ENCODE measurements around the gene CNTNAP5. TPM values are rescaled to one million over a fixed set of nuclear protein-coding genes. Genes with fewer than 3 reads are reported as not detected.

Gene CNTNAP5
- total and polyA plus RNA-seq, 12 donors, result 0.04 TPM; not detected in 11

- no peak overlapping the region for H3K4me3 ChIP-seq
- no peaks in the 10 kb centered on the region for H3K27me3 ChIP-seq
- H3K4me1 ChIP-seq, result peaks cover 0 to 7% (median 0%) of the 10 kb centered on the region in 9 donors
- intact Hi-C loops (cut with DNase I), result no loop called here
- H3K27ac ChIP-seq, result no peak overlapping the region
- no peaks in the 10 kb centered on the region for H3K36me3 ChIP-seq
- no peak for ATAC-seq
- 92 to 97% methylated on average over 1 of the region's 1 CpG for WGBS, 2 donors
- H3K9me3 ChIP-seq, result no peaks in the 10 kb centered on the region
- no peak for TF ChIP-seq CTCF (IDR thresholded peaks at IDR 0.05)
- DNase-seq, result no peak
These were observed 161.7 kb downstream of the CNTNAP5 start for GRCh38 chr2:124186801-124187200.

DNA sequence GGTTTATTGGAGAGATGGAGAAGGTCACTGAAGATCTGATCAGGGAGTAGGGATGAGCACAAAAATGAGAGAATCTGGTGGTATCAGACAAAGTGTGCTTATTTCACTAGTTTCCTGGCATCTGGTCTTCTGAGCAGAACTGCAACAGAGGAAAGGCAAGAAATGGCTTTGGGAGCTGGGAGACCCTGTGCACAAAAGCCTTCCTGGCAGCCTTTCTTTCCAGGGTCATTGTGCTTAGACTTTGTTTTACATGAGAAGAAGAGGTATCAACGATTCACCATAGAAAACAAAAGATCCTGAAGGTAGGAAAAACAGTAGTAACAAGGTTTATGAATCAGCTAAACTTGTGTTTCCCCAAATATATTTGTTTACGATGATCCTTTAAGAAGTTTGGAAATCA lies 162.9 kb downstream of the CNTNAP5 start:
- Histone ChIP-seq H3K36me3 (no peaks in the 10 kb centered on the region), H3K4me3 (no peak overlapping the region), H3K27ac (no peak overlapping the region), H3K27me3 (no peaks in the 10 kb centered on the region), H3K4me1 (peaks cover 0 to 7% (median 0%) of the 10 kb centered on the region in 9 donors), H3K9me3 (no peaks in the 10 kb centered on the region)
- DNase-seq (no peak), ATAC-seq (no peak)
- TF ChIP-seq CTCF (IDR thresholded peaks at IDR 0.05), result no peak
- 73 to 75% methylated on average over 2 of the region's 2 CpGs for WGBS, 2 donors
- intact Hi-C loops (cut with DNase I), result no loop called here

GRCh38 chr2:124193706-124194105 lies 168.6 kb downstream of the CNTNAP5 start:
- no peak for TF ChIP-seq CTCF (IDR thresholded peaks at IDR 0.05)
- Histone ChIP-seq H3K27me3 (no peaks in the 10 kb centered on the region), H3K36me3 (no peaks in the 10 kb centered on the region), H3K4me1 (peaks cover 0 to 7% (median 0%) of the 10 kb centered on the region in 9 donors), H3K27ac (no peak overlapping the region), H3K4me3 (no peak overlapping the region), H3K9me3 (no peaks in the 10 kb centered on the region)
- intact Hi-C loops (cut with DNase I), result no loop called here
- DNase-seq (no peak), ATAC-seq (no peak)
- WGBS, 2 donors, result 78 to 80% methylated on average over 4 of the region's 4 CpGs

DNA sequence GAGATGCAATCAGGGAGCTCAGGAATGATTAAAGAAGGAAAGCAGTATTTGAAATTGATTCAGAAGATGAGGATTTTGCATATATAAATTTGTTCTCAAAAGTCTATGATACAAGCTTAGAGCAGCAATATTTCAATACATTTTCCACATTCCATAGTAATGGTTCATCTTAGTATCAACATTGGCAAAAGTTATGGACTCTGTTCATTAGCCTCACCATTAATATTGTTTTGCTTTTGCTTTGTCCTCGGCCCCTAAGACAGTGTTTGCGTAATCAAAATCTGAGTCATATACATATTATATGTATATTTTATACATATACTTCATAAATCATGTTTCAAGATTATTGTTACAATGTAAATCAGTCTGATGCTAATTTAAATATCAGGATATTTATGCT lies 176.6 kb downstream of the CNTNAP5 start:
- Histone ChIP-seq H3K27me3 (no peaks in the 10 kb centered on the region), H3K4me1 (no peaks in the 10 kb centered on the region), H3K4me3 (no peak overlapping the region), H3K9me3 (peaks cover 0 to 5% (median 0%) of the 10 kb centered on the region in 11 donors), H3K27ac (no peak overlapping the region), H3K36me3 (no peaks in the 10 kb centered on the region)
- ATAC-seq, result no peak
- intact Hi-C loops (cut with DNase I), result no loop called here
- 92% methylated on average over 2 of the region's 2 CpGs for WGBS, 2 donors
- no peak for DNase-seq
- TF ChIP-seq CTCF (IDR thresholded peaks at IDR 0.05), result no peak

All from heart right ventricle (tissue), 16 donors.